Activated CD4-positive, alpha-beta memory T cell treated with anti-CD3 and anti-CD28 coated beads, Interleukin-2, amount 10 ng/mL, durations not matched to agents 7 days and 5 days (primary cell): ENCODE measurements around the gene TAF7. TPM values are rescaled to one million over a fixed set of nuclear protein-coding genes. Genes with fewer than 3 reads are reported as not detected.
"Not testable (repeated sequence)": the region's sequence is repeated elsewhere in the genome, so short reads cannot be mapped to it uniquely, and the experiment has no call there.

Experiments
- CTCF ChIA-PET: fragments of 350-600 bp; sonication (Branson Sonifier 250); formaldehyde crosslinking; loops from one replicate; lab custom pipeline; 2021; ENCODE audit warnings: antibody characterized with exemption, inconsistent platforms; lab: Charles Lee
- POLR2A ChIA-PET: fragments of 350-600 bp; sonication (Branson Sonifier 250); formaldehyde crosslinking; loops from one replicate; lab custom pipeline; 2021; ENCODE audit warnings: antibody characterized with exemption; lab: Charles Lee
- DNase-seq: peaks from one replicate; pipeline ENCODE4 v3.0.0-alpha.2; 2020
- H3K27ac Mint-ChIP-seq: one replicate; pipeline ENCODE4 v1.8.0; 2021; ENCODE audit warnings: mild to moderate bottlenecking, mixed read lengths
- H3K27me3 Mint-ChIP-seq: one replicate; pipeline ENCODE4 v1.8.0; 2021; ENCODE audit warnings: mixed read lengths
- H3K36me3 Mint-ChIP-seq: one replicate; pipeline ENCODE4 v1.8.0; 2021; ENCODE audit warnings: low read depth, mixed read lengths
- H3K4me1 Mint-ChIP-seq: one replicate; pipeline ENCODE4 v1.8.0; 2021; ENCODE audit warnings: mixed read lengths
- H3K4me3 Mint-ChIP-seq: one replicate; pipeline ENCODE4 v1.8.0; 2021; ENCODE audit warnings: mild to moderate bottlenecking, mixed read lengths
- H3K9me3 Mint-ChIP-seq: one replicate; pipeline ENCODE4 v1.8.0; 2021; ENCODE audit warnings: mixed read lengths
- total RNA-seq, 2 experiments: library from RNA; stranded (reverse); gene quantifications; one replicate each; pipeline ENCODE4 v1.2.3, GENCODE V29; 2021

TAF7 gene
- total RNA-seq, 2 experiments from 2014 or later = 74.3 to 75.1 TPM

- POLR2A ChIA-PET = interaction anchor here (1.0 to 1.1 kb wide), 2 partner anchors 8 to 14 kb away, joined by 3 to 9 read pairs; partner anchors contain the start of gene TAF7
- Mint-ChIP-seq H3K27ac (no peak overlapping the region), H3K36me3 (peaks cover 4% of the 10 kb centered on the region)
These were observed 7.6 kb upstream of the TAF7 start for GRCh38 chr5:141328231-141328630.

GRCh38 chr5:141326088-141326854 is 5.7 kb upstream of the TAF7 start:
- peaks cover 12% of the 10 kb centered on the region for H3K4me1 Mint-ChIP-seq
- CTCF ChIA-PET = interaction anchor here (0.7 to 1.6 kb wide), 10 partner anchors 9 to 241 kb away, joined by 3 to 6 read pairs (median 3); partner anchors contain the start of genes PCDHGA11 and PCDHGA2
- H3K27me3 Mint-ChIP-seq = peaks cover 18% of the 10 kb centered on the region
- peak; percentile 76 for DNase-seq
- peak overlapping the region; percentile 66 for H3K27ac Mint-ChIP-seq
- POLR2A ChIA-PET = interaction anchor here (1.3 kb wide), 1 partner anchor 238 kb away, joined by 3 read pairs; no protein-coding TSS in a partner anchor
- H3K4me3 Mint-ChIP-seq = peak overlapping the region; percentile 80
- peaks cover 15% of the 10 kb centered on the region for H3K9me3 Mint-ChIP-seq
- peaks cover 10% of the 10 kb centered on the region for H3K36me3 Mint-ChIP-seq

More at GRCh38 chr5:141328231-141328630, 7.6 kb upstream of the TAF7 start:
- Mint-ChIP-seq H3K4me1 (peaks cover 5% of the 10 kb centered on the region), H3K4me3 (no peak overlapping the region), H3K27me3 (peaks cover 19% of the 10 kb centered on the region), H3K9me3 (peaks cover 3% of the 10 kb centered on the region)
- CTCF ChIA-PET = interaction anchor here (0.9 to 4.0 kb wide), 2 partner anchors 8 to 10 kb away, joined by 4 to 30 read pairs; partner anchors contain the start of gene TAF7
- DNase-seq = no peak

- ChIA-PET CTCF (interaction anchor here (0.8 kb wide), 1 partner anchor 242 kb away, joined by 3 read pairs; no protein-coding TSS in a partner anchor), POLR2A (no interaction called here)
- no peak overlapping the region for H3K4me3 Mint-ChIP-seq
- peaks cover 1% of the 10 kb centered on the region for H3K27me3 Mint-ChIP-seq
- H3K27ac Mint-ChIP-seq = no peak overlapping the region
- H3K4me1 Mint-ChIP-seq = peaks cover 42% of the 10 kb centered on the region
- H3K36me3 Mint-ChIP-seq = peaks cover 47% of the 10 kb centered on the region
- peaks cover 42% of the 10 kb centered on the region for H3K9me3 Mint-ChIP-seq
- DNase-seq = no peak
These were observed 1.7 kb upstream of the TAF7 start for GRCh38 chr5:141322261-141322660.

GRCh38 chr5:141319699-141320098 is 885 bp downstream of the TAF7 start:
- Mint-ChIP-seq H3K27me3 (peaks cover 1% of the 10 kb centered on the region), H3K4me3 (peak overlapping the region; percentile 97), H3K9me3 (peaks cover 57% of the 10 kb centered on the region), H3K4me1 (peaks cover 42% of the 10 kb centered on the region), H3K27ac (peak overlapping the region; percentile 99), H3K36me3 (peaks cover 69% of the 10 kb centered on the region)
- POLR2A ChIA-PET = interaction anchor here (0.7 to 3.0 kb wide), 21 partner anchors 8 to 374 kb away, joined by 3 to 19 read pairs (median 5); partner anchors contain the start of genes HDAC3, PCDHGA1, PCDHGA10 and PCDHGB3
- no peak for DNase-seq
- CTCF ChIA-PET = interaction anchor here (0.5 to 3.3 kb wide), 32 partner anchors 8 to 1017 kb away, joined by 3 to 30 read pairs (median 5); partner anchors contain the start of genes PCDHGA1, PCDHGA11, PCDHGA12 and PCDHGA2

- peaks cover 42% of the 10 kb centered on the region for H3K4me1 Mint-ChIP-seq
- no peak for DNase-seq
- peaks cover 1% of the 10 kb centered on the region for H3K27me3 Mint-ChIP-seq
- ChIA-PET CTCF (interaction anchor here (0.5 to 3.3 kb wide), 6 partner anchors 9 to 1016 kb away, joined by 4 to 30 read pairs (median 6); partner anchors contain the start of genes PCDHGA1 and PFDN1), POLR2A (interaction anchor here (0.6 to 3.0 kb wide), 7 partner anchors 10 to 245 kb away, joined by 3 to 17 read pairs (median 5); partner anchors contain the start of gene PCDHGA10)
- no peak overlapping the region for H3K4me3 Mint-ChIP-seq
- H3K36me3 Mint-ChIP-seq = peaks cover 73% of the 10 kb centered on the region
- H3K9me3 Mint-ChIP-seq = peaks cover 60% of the 10 kb centered on the region
- no peak overlapping the region for H3K27ac Mint-ChIP-seq
These were observed 1.4 kb downstream of the TAF7 start for GRCh38 chr5:141319202-141319601.

- peaks cover 73% of the 10 kb centered on the region for H3K9me3 Mint-ChIP-seq
- CTCF ChIA-PET = not testable (repeated sequence)
These were observed 3.6 kb downstream of the TAF7 start for GRCh38 chr5:141316963-141317362.

GRCh38 chr5:141313711-141314110 is 6.9 kb downstream of the TAF7 start:
- H3K4me1 Mint-ChIP-seq = peaks cover 9% of the 10 kb centered on the region
- H3K27ac Mint-ChIP-seq = no peak overlapping the region
- DNase-seq = no peak
- H3K27me3 Mint-ChIP-seq = no peaks in the 10 kb centered on the region
- no peak overlapping the region for H3K4me3 Mint-ChIP-seq
- ChIA-PET POLR2A (no interaction called here), CTCF (no interaction called here)
- H3K9me3 Mint-ChIP-seq = peaks cover 72% of the 10 kb centered on the region
- peaks cover 58% of the 10 kb centered on the region for H3K36me3 Mint-ChIP-seq

More at GRCh38 chr5:141316963-141317362, 3.6 kb downstream of the TAF7 start:
- Mint-ChIP-seq H3K36me3 (peaks cover 83% of the 10 kb centered on the region), H3K4me1 (peaks cover 39% of the 10 kb centered on the region)
- H3K4me3 Mint-ChIP-seq, DNase-seq, H3K27ac Mint-ChIP-seq, H3K27me3 Mint-ChIP-seq, POLR2A ChIA-PET: not testable (repeated sequence)

- H3K9me3 Mint-ChIP-seq = peaks cover 64% of the 10 kb centered on the region
- POLR2A ChIA-PET = no interaction called here
- CTCF ChIA-PET = interaction anchor here (1.8 kb wide), 1 partner anchor 14 kb away, joined by 4 read pairs; the partner anchor contains the start of gene TAF7
- peaks cover 9% of the 10 kb centered on the region for H3K36me3 Mint-ChIP-seq
- no peaks in the 10 kb centered on the region for H3K27me3 Mint-ChIP-seq
- no peak overlapping the region for H3K27ac Mint-ChIP-seq
- no peak overlapping the region for H3K4me3 Mint-ChIP-seq
- no peak for DNase-seq
- H3K4me1 Mint-ChIP-seq = no peaks in the 10 kb centered on the region
These were observed 14.0 kb downstream of the TAF7 start for GRCh38 chr5:141306630-141307029.

- Mint-ChIP-seq H3K27me3 (no peaks in the 10 kb centered on the region), H3K36me3 (peaks cover 5% of the 10 kb centered on the region), H3K27ac (no peak within 1 kb of the TSS), H3K9me3 (peaks cover 54% of the 10 kb centered on the region), H3K4me1 (no peaks in the 10 kb centered on the region), H3K4me3 (no peak within 1 kb of the TSS)
- ChIA-PET POLR2A (no interaction called here), CTCF (interaction anchor here (0.7 kb wide), 1 partner anchor 224 kb away, joined by 3 read pairs; no protein-coding TSS in a partner anchor)
- no peak for DNase-seq
These were observed 16.8 kb downstream of the TAF7 start, which contains the start of gene SLC25A2 for GRCh38 chr5:141303756-141304155. Gene SLC25A2 (minus strand): TSS chr5:141304049. CDS start chr5:141303865, 184 bp downstream.

GRCh38 chr5:141298376-141298775 is 22.2 kb downstream of the TAF7 start:
- H3K9me3 Mint-ChIP-seq = peaks cover 43% of the 10 kb centered on the region
- H3K27me3 Mint-ChIP-seq = no peaks in the 10 kb centered on the region
- no peak overlapping the region for H3K4me3 Mint-ChIP-seq
- DNase-seq = no peak
- ChIA-PET CTCF (no interaction called here), POLR2A (no interaction called here)
- peaks cover 5% of the 10 kb centered on the region for H3K36me3 Mint-ChIP-seq
- H3K27ac Mint-ChIP-seq = no peak overlapping the region
- H3K4me1 Mint-ChIP-seq = no peaks in the 10 kb centered on the region

GRCh38 chr5:141272906-141273305 is 47.7 kb downstream of the TAF7 start:
- no peak for DNase-seq
- ChIA-PET POLR2A (no interaction called here), CTCF (no interaction called here)
- H3K36me3 Mint-ChIP-seq = peaks cover 6% of the 10 kb centered on the region
- H3K9me3 Mint-ChIP-seq = peaks cover 55% of the 10 kb centered on the region
- no peaks in the 10 kb centered on the region for H3K4me1 Mint-ChIP-seq
- no peaks in the 10 kb centered on the region for H3K27me3 Mint-ChIP-seq
- H3K27ac Mint-ChIP-seq = no peak overlapping the region
- H3K4me3 Mint-ChIP-seq = no peak overlapping the region

- Mint-ChIP-seq H3K36me3 (peaks cover 6% of the 10 kb centered on the region), H3K27ac (no peak overlapping the region), H3K9me3 (peaks cover 63% of the 10 kb centered on the region), H3K4me3 (no peak overlapping the region), H3K4me1 (no peaks in the 10 kb centered on the region), H3K27me3 (no peaks in the 10 kb centered on the region)
- ChIA-PET CTCF (no interaction called here), POLR2A (no interaction called here)
- DNase-seq = no peak
These were observed 51.4 kb downstream of the TAF7 start for GRCh38 chr5:141269195-141269594.
